Measurements from ENCODE around the gene SENP8.
"Not testable (repeated sequence)": the region's sequence is repeated elsewhere in the genome, so short reads cannot be mapped to it uniquely, and the experiment has no call there.

SENP8 gene

DNA sequence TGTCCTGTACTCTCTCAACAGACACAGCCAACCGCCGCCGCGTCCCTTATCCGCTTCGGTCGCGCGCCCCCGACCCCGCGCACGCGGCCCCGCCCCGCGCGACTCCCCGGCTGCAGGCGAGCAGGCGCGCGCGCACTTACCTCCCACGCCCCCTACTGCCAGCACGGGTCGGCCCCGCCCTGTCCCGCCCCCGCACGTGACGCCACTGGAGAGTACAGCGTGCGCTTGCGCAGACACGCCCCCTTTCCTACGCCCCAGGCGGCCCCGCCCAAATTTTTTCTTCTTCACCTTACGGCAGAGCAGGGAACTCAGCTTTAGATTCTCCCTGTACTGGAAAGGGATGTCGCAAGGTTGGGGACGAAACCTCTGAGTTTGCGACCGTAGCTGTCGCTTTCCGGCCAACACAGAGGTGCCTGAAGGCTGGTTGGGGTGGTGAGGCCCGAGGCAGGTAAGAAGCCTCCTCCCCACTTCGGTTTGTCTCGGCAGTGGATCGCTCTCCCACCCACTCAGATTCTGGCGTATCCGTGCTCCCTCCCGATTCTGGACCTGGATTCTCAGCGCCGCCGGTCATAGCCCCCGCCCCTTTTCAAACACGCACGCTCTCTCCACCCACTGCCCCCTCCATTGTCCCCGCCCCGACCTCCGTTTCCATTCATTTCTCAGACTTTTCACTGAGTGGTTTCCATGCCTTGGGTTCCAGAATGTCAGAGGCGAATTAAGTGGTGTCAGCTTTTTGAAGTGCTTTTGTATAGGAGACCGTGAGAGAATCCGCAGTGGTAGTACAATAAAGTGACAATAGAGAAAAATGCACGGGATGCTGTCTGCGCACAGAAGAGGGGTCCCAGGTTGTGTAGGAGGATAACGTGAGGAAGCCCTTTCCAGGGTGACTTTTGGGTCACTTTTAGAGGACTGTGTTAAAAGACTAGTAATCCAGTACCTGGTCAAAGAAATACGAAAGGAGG is at the start of gene SENP8, which contains the start of gene MYO9A:
Gene SENP8, plus strand, starts transcription at position 387 of the 962 bp plus-strand sequence. CDS start 21,221 bp downstream, outside the sequence.
Gene MYO9A, minus strand, starts transcription at position 134 of the 962 bp plus-strand sequence. CDS start 71,587 bp downstream, outside the sequence.
- peak; percentile 98 for DNase-seq (ENCODE audit: low spot score)
- peak within 1 kb of the TSS; percentile 95 to 97 for H3K27ac ChIP-seq
- peak within 1 kb of the TSS; percentile 86 for H3K4me3 ChIP-seq
- TF ChIP-seq, protein P1, sequence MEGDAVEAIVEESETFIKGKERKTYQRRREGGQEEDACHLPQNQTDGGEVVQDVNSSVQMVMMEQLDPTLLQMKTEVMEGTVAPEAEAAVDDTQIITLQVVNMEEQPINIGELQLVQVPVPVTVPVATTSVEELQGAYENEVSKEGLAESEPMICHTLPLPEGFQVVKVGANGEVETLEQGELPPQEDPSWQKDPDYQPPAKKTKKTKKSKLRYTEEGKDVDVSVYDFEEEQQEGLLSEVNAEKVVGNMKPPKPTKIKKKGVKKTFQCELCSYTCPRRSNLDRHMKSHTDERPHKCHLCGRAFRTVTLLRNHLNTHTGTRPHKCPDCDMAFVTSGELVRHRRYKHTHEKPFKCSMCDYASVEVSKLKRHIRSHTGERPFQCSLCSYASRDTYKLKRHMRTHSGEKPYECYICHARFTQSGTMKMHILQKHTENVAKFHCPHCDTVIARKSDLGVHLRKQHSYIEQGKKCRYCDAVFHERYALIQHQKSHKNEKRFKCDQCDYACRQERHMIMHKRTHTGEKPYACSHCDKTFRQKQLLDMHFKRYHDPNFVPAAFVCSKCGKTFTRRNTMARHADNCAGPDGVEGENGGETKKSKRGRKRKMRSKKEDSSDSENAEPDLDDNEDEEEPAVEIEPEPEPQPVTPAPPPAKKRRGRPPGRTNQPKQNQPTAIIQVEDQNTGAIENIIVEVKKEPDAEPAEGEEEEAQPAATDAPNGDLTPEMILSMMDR (IDR thresholded peaks at IDR 0.05), result no peak

GRCh38 chr15:72068856-72069255 is 49.3 kb upstream of the SENP8 start:
- TF ChIP-seq, protein P1 (IDR thresholded peaks at IDR 0.05), result no peak

DNA sequence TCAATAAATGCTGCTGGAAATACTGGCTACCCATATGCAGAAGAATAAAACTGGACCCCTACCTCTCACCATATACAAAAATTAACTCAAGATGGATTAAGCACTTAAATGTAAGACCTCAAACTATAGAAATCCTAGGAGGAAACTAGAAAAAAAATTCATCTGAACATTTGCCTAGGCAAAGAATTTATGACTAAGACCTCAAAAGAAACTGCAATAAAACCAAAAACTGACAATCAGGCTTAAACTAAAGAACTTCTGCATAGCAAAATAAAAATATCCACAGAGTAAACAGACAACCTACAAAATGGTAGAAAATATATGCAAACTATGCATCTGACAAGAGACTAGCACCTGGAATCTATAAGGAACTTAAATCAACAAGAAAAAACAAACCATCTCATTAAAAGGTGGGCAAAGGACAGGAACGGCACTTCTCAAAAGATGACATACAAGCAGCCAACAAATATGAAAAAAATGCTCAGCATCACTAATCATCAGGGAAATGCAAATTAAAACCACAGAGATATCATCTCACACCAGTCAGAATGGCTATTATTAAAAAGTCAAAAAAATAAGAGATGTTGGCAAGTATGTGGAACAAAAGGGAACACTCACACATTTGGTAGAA is 47.3 kb upstream of the SENP8 start:
- TF ChIP-seq, protein P1 (IDR thresholded peaks at IDR 0.05), result no peak

More at GRCh38 chr15:72068856-72069255, 49.3 kb upstream of the SENP8 start:
- DNase-seq (ENCODE audit: low spot score), result no peak
- Histone ChIP-seq H3K4me3 (no peak overlapping the region), H3K27ac (no peak overlapping the region)

GRCh38 chr15:72071448-72071825 is 46.8 kb upstream of the SENP8 start:
- not testable (repeated sequence) for H3K27ac ChIP-seq; H3K4me3 ChIP-seq; DNase-seq (ENCODE audit: low spot score)

More for the DNA sequence above, 47.3 kb upstream of the SENP8 start:
- H3K4me3 ChIP-seq, result no peak overlapping the region
- no peak overlapping the region for H3K27ac ChIP-seq
- no peak for DNase-seq (ENCODE audit: low spot score)

GRCh38 chr15:72074335-72075060 is 43.7 kb upstream of the SENP8 start:
- Histone ChIP-seq H3K27ac (no peak overlapping the region), H3K4me3 (no peak overlapping the region)
- TF ChIP-seq, protein P1 (IDR thresholded peaks at IDR 0.05), result no peak
- no peak for DNase-seq (ENCODE audit: low spot score)

- DNase-seq (ENCODE audit: low spot score), result no peak
- Histone ChIP-seq H3K4me3 (no peak overlapping the region), H3K27ac (no peak overlapping the region)
- TF ChIP-seq, protein P1 (IDR thresholded peaks at IDR 0.05), result no peak
Measured at GRCh38 chr15:72077950-72078349, 40.3 kb upstream of the SENP8 start.

- no peak overlapping the region for H3K4me3 ChIP-seq
- no peak overlapping the region for H3K27ac ChIP-seq
- TF ChIP-seq, protein P1 (IDR thresholded peaks at IDR 0.05), result no peak
- DNase-seq (ENCODE audit: low spot score), result no peak
Measured at GRCh38 chr15:72078887-72079286, 39.3 kb upstream of the SENP8 start.

Data from coronary artery (tissue), 2 donors.